Measurements from ENCODE around the gene MT1M. TPM values are rescaled to one million over a fixed set of nuclear protein-coding genes. Genes with fewer than 3 reads are reported as not detected.
A peak's percentile ranks its signal among the peaks of the same experiment; 100 is the strongest.
"Not testable (repeated sequence)": the region's sequence is repeated elsewhere in the genome, so short reads cannot be mapped to it uniquely, and the experiment has no call there.

Gene MT1M
- total RNA-seq, 1 experiment from 2014 or later, result not detected

- H3K27me3 Mint-ChIP-seq (ENCODE audit: unreplicated experiment), result peaks cover 36% of the 10 kb centered on the region
- TF ChIP-seq, protein P1, sequence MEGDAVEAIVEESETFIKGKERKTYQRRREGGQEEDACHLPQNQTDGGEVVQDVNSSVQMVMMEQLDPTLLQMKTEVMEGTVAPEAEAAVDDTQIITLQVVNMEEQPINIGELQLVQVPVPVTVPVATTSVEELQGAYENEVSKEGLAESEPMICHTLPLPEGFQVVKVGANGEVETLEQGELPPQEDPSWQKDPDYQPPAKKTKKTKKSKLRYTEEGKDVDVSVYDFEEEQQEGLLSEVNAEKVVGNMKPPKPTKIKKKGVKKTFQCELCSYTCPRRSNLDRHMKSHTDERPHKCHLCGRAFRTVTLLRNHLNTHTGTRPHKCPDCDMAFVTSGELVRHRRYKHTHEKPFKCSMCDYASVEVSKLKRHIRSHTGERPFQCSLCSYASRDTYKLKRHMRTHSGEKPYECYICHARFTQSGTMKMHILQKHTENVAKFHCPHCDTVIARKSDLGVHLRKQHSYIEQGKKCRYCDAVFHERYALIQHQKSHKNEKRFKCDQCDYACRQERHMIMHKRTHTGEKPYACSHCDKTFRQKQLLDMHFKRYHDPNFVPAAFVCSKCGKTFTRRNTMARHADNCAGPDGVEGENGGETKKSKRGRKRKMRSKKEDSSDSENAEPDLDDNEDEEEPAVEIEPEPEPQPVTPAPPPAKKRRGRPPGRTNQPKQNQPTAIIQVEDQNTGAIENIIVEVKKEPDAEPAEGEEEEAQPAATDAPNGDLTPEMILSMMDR (IDR thresholded peaks at IDR 0.05; ENCODE audit: unreplicated experiment), result no peak
- no peaks in the 10 kb centered on the region for H3K36me3 Mint-ChIP-seq (ENCODE audit: insufficient read depth, unreplicated experiment)
- BruUV-seq (replicated peaks), result no TSS peak
- no peak for DNase-seq
- intact Hi-C loops (cut with micrococcal nuclease; ENCODE audit: unreplicated experiment), result no loop called here
- CTCF ChIA-PET, result interaction anchor here (1.0 to 1.1 kb wide), 2 partner anchors 17 to 36 kb away, joined by 4 read pairs; no protein-coding TSS in a partner anchor
- H3K27ac Mint-ChIP-seq (ENCODE audit: unreplicated experiment), result no peak overlapping the region
- H3K4me1 Mint-ChIP-seq (ENCODE audit: low read depth, unreplicated experiment), result peaks cover 20% of the 10 kb centered on the region
- H3K4me3 Mint-ChIP-seq (ENCODE audit: low read depth, unreplicated experiment), result peak overlapping the region; percentile 50
- no peaks in the 10 kb centered on the region for H3K9me3 Mint-ChIP-seq (ENCODE audit: low read depth, unreplicated experiment)
These were observed 15.0 kb upstream of the MT1M start for GRCh38 chr16:56617212-56618085.

DNA sequence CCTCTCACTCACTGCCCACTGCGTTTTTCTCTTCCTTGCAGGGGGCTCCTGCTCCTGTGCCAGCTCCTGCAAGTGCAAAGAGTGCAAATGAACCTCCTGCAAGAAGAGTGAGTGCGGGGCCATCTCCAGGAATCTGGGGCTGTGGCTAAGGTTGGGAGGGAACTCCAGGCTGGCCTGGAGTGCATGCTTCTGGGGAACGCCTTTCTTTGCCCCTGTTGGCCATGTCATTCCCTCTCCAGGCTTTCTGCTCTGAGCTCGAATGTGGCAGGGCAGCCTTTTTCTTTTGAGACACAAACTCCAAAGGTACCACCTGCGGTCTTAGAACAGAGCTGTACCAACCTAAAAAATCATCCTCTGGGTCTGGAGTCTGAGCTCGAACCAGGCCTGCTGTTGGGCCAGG, 14.3 kb upstream of the MT1M start:
- no peak overlapping the region for H3K27ac Mint-ChIP-seq (ENCODE audit: unreplicated experiment)
- DNase-seq, result no peak
- no peaks in the 10 kb centered on the region for H3K9me3 Mint-ChIP-seq (ENCODE audit: low read depth, unreplicated experiment)
- H3K4me3 Mint-ChIP-seq (ENCODE audit: low read depth, unreplicated experiment), result no peak overlapping the region
- H3K4me1 Mint-ChIP-seq (ENCODE audit: low read depth, unreplicated experiment), result peaks cover 20% of the 10 kb centered on the region
- TF ChIP-seq, protein P1 (IDR thresholded peaks at IDR 0.05; ENCODE audit: unreplicated experiment), result no peak
- peaks cover 36% of the 10 kb centered on the region for H3K27me3 Mint-ChIP-seq (ENCODE audit: unreplicated experiment)
- no peaks in the 10 kb centered on the region for H3K36me3 Mint-ChIP-seq (ENCODE audit: insufficient read depth, unreplicated experiment)
- BruUV-seq (replicated peaks), result no TSS peak
- intact Hi-C loops (cut with micrococcal nuclease; ENCODE audit: unreplicated experiment), result no loop called here
- CTCF ChIA-PET, result interaction anchor here (1.0 to 1.1 kb wide), 2 partner anchors 18 to 35 kb away, joined by 4 read pairs; no protein-coding TSS in a partner anchor

DNA sequence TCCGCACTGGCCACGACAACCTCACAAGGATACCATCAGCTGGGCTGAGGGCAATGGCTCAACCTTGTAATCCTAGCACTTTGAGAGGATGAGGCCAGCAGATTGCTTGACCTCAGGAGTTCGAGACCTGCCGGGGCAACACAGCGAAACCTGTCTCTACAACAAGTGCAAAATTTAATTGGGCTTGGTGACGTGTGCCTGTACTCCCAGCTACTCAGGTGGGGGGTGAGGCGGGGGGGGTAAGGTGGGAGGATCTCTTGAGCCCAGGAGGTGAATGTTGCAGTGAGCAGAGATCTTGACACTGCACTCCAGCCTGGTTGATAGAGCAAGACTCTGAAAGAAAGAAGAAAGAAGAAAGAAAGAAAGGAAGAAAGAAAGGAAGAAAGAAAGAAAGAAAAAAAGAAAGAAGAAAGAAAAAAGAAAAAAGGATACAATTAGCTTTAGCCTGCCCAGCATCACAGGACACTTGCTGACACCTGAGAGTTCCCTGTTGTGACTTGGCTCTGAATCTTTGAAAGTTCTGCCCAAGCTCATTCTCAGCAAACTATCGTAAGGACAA, 12.0 kb upstream of the MT1M start:
- DNase-seq, result no peak
- H3K27me3 Mint-ChIP-seq (ENCODE audit: unreplicated experiment), result peaks cover 50% of the 10 kb centered on the region
- no peaks in the 10 kb centered on the region for H3K9me3 Mint-ChIP-seq (ENCODE audit: low read depth, unreplicated experiment)
- intact Hi-C loops (cut with micrococcal nuclease; ENCODE audit: unreplicated experiment), result no loop called here
- TF ChIP-seq, protein P1 (IDR thresholded peaks at IDR 0.05; ENCODE audit: unreplicated experiment), result no peak
- H3K4me1 Mint-ChIP-seq (ENCODE audit: low read depth, unreplicated experiment), result peaks cover 10% of the 10 kb centered on the region
- H3K36me3 Mint-ChIP-seq (ENCODE audit: insufficient read depth, unreplicated experiment), result peaks cover 8% of the 10 kb centered on the region
- no TSS peak for BruUV-seq (replicated peaks)
- no peak overlapping the region for H3K4me3 Mint-ChIP-seq (ENCODE audit: low read depth, unreplicated experiment)
- no peak overlapping the region for H3K27ac Mint-ChIP-seq (ENCODE audit: unreplicated experiment)
- CTCF ChIA-PET, result no interaction called here

DNA sequence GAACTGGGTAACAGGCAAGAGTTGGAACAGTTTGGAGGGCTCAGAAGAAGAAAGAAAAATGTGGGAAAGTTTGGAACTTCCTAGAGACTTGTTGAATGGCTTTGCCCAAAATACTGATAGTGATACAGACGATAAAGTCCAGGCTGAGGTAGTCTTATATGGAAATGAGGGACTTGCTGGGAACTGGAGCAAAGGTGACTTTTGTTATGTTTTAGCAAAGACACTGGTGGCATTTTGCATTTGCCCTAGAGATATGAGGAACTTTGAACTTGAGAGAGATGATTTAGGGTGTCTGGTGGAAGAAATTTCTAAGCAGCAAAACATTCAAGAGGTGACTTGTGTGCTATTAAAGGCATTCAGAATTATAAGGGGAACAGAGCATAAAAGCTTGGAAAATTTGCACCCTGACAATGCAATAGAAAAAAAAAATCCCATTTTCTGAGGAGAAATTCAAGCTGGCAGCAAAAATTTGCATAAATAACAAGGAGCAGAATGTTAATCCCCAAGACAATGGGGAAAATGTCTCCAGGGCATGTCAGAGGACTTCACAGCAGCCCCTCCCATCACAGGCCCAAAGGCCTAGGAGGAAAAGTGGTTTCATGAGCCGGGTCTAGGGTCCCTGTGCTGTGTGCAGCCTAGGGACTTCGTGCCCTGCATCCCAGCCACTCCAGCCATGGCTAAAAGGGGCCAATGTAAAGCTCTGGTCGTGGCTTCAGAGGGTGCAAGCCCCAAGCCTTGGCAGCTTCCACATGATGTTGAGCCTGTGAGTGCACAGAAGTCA, 10.6 kb upstream of the MT1M start:
- H3K27ac Mint-ChIP-seq (ENCODE audit: unreplicated experiment); H3K9me3 Mint-ChIP-seq (ENCODE audit: low read depth, unreplicated experiment); intact Hi-C loops (cut with micrococcal nuclease; ENCODE audit: unreplicated experiment); DNase-seq; BruUV-seq (replicated peaks); H3K36me3 Mint-ChIP-seq (ENCODE audit: insufficient read depth, unreplicated experiment); H3K4me3 Mint-ChIP-seq (ENCODE audit: low read depth, unreplicated experiment): not testable (repeated sequence)
- Mint-ChIP-seq H3K27me3 (ENCODE audit: unreplicated experiment) (peaks cover 56% of the 10 kb centered on the region), H3K4me1 (ENCODE audit: low read depth, unreplicated experiment) (peaks cover 18% of the 10 kb centered on the region)
- CTCF ChIA-PET, result interaction anchor here (0.7 kb wide), 1 partner anchor 1374 kb away, joined by 6 read pairs; no protein-coding TSS in a partner anchor

GRCh38 chr16:56623184-56623583, 9.3 kb upstream of the MT1M start:
- Mint-ChIP-seq H3K4me1 (ENCODE audit: low read depth, unreplicated experiment) (peaks cover 23% of the 10 kb centered on the region), H3K27me3 (ENCODE audit: unreplicated experiment) (peaks cover 44% of the 10 kb centered on the region)
- CTCF ChIA-PET, result interaction anchor here (0.5 kb wide), 1 partner anchor 287 kb away, joined by 4 read pairs; no protein-coding TSS in a partner anchor
- H3K4me3 Mint-ChIP-seq (ENCODE audit: low read depth, unreplicated experiment); BruUV-seq (replicated peaks); H3K9me3 Mint-ChIP-seq (ENCODE audit: low read depth, unreplicated experiment); DNase-seq; H3K27ac Mint-ChIP-seq (ENCODE audit: unreplicated experiment); H3K36me3 Mint-ChIP-seq (ENCODE audit: insufficient read depth, unreplicated experiment); intact Hi-C loops (cut with micrococcal nuclease; ENCODE audit: unreplicated experiment): not testable (repeated sequence)

Measured in Calu3 (cell line).